OCI-LY3 (cell line): ENCODE results near the gene SH3BGRL3.

ENCODE experiments used
- H2AFZ ChIP-seq: fragments of 200-600, 300-600 bp; shearing (Covaris generic); 2 replicates; pipeline ENCODE4 v1.6.0; 2014; ENCODE audit warnings: antibody characterized with exemption, low read depth, low read length
- H3K27ac ChIP-seq: fragments of 200-600, 300-600 bp; sonication (generic); 2 replicates; pipeline ENCODE4 v1.5.1; 2014; ENCODE audit warnings: mild to moderate bottlenecking, low read length, moderate library complexity, mixed read lengths
- H3K27me3 ChIP-seq: fragments of 200-600, 300-600 bp; sonication (generic); 2 replicates; pipeline ENCODE4 v1.6.1; 2014; ENCODE audit warnings: low read depth, low read length, mixed read lengths
- H3K36me3 ChIP-seq: fragments of 200-600, 300-600 bp; sonication (generic); replicated peaks from 2 replicates; pipeline ENCODE3; 2014; ENCODE audit warnings: low read depth, low read length, mixed read lengths
- H3K4me1 ChIP-seq: fragments of 300-600, 200-600 bp; sonication (generic); 2 replicates; pipeline ENCODE4 v1.6.1; 2014; ENCODE audit warnings: low read length, mixed read lengths
- H3K4me2 ChIP-seq: fragments of 200-600, 300-600 bp; sonication (generic); 2 replicates; pipeline ENCODE4 v1.6.1; 2014; ENCODE audit warnings: low read length, mixed read lengths
- H3K4me3 ChIP-seq: fragments of 300-600, 200-600 bp; sonication (generic); 2 replicates; pipeline ENCODE4 v1.5.1; 2014; ENCODE audit warnings: antibody characterized with exemption, mild to moderate bottlenecking, low read length, moderate library complexity
- H3K79me2 ChIP-seq: fragments of 300-600, 200-600 bp; shearing (Covaris generic); 2 replicates; pipeline ENCODE4 v1.6.1; 2014; ENCODE audit warnings: mild to moderate bottlenecking, low read length, mixed read lengths
- H3K9ac ChIP-seq: fragments of 300-600, 200-600 bp; shearing (Covaris generic); 2 replicates; pipeline ENCODE4 v1.6.0; 2014; ENCODE audit warnings: mild to moderate bottlenecking, low read length, moderate library complexity
- H3K9me3 ChIP-seq: fragments of 200-600, 300-600 bp; shearing (Covaris generic); 2 replicates; pipeline ENCODE4 v1.6.1; 2014; ENCODE audit warnings: low read length, mixed read lengths; ENCODE audit not compliant: insufficient read depth
- H4K20me1 ChIP-seq: fragments of 200-600, 300-600 bp; sonication (generic); 2 replicates; pipeline ENCODE4 v1.6.1; 2016; ENCODE audit warnings: low read length, mixed read lengths; ENCODE audit not compliant: insufficient read depth
- EZH2phosphoT487 ChIP-seq: fragments of 200-600 bp; shearing (Covaris generic); IDR thresholded peaks from 2 replicates; pipeline ENCODE4 v1.6.1; 2018; ENCODE audit warnings: antibody characterized with exemption, mixed run types, low read depth
- TF ChIP-seq, protein P1 (sequence below): fragments of 200-600, 300-600 bp; sonication (generic); IDR thresholded peaks from 2 replicates; pipeline ENCODE4 v1.5.1; 2014; ENCODE audit warnings: antibody characterized with exemption, low read length, low read depth

Gene SH3BGRL3

DNA sequence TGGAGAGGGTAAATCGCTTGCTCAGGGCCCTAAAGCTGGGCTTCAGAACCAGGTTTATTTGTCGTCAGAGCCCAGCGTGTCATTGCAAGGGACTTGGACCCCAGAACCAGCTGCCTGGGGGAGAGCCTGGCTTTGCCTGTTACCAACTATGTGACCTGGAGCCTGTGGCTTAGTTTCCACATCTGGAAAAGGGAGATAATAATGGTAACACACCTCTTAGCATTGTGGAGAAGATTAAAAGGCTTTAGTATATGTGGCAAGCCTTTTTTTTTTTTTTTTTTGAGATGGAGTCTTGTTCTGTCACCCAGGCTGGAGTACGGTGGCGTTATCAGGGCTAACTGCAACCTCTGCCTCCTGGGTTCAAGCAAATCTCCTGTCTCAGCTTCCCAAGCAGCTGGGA is 50.4 kb downstream of the SH3BGRL3 start:
- H3K9me3 ChIP-seq = no peaks in the 10 kb centered on the region

More for the DNA sequence above, 50.4 kb downstream of the SH3BGRL3 start:
- Histone ChIP-seq H4K20me1 (no peaks in the 10 kb centered on the region), H2AFZ (no peak overlapping the region), H3K4me2 (no peak overlapping the region), H3K79me2 (no peaks in the 10 kb centered on the region), H3K27me3 (no peaks in the 10 kb centered on the region), H3K27ac (no peak overlapping the region), H3K4me3 (no peak overlapping the region), H3K4me1 (no peaks in the 10 kb centered on the region), H3K9ac (no peak overlapping the region), H3K36me3 (no peaks in the 10 kb centered on the region)
- TF ChIP-seq, protein P1, sequence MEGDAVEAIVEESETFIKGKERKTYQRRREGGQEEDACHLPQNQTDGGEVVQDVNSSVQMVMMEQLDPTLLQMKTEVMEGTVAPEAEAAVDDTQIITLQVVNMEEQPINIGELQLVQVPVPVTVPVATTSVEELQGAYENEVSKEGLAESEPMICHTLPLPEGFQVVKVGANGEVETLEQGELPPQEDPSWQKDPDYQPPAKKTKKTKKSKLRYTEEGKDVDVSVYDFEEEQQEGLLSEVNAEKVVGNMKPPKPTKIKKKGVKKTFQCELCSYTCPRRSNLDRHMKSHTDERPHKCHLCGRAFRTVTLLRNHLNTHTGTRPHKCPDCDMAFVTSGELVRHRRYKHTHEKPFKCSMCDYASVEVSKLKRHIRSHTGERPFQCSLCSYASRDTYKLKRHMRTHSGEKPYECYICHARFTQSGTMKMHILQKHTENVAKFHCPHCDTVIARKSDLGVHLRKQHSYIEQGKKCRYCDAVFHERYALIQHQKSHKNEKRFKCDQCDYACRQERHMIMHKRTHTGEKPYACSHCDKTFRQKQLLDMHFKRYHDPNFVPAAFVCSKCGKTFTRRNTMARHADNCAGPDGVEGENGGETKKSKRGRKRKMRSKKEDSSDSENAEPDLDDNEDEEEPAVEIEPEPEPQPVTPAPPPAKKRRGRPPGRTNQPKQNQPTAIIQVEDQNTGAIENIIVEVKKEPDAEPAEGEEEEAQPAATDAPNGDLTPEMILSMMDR = no peak
- no peak for TF ChIP-seq EZH2phosphoT487
